HEK293 (cell line): ENCODE measurements around the gene AGXT.

ENCODE experiments used
- BCL11B ChIP-seq: fragments of 450-650 bp; formaldehyde crosslinking; IDR thresholded peaks from 2 replicates; pipeline ENCODE4 v1.5.1; 2016; ENCODE audit warnings: low read depth, missing biosample characterization, missing genetic modification characterization
- FEZF1 ChIP-seq: fragments of 450-650 bp; formaldehyde crosslinking; IDR thresholded peaks from 2 replicates; pipeline ENCODE4 v1.5.1; 2016; ENCODE audit warnings: missing biosample characterization, missing genetic modification characterization
- GLIS2 ChIP-seq: fragments of 450-650 bp; formaldehyde crosslinking; IDR thresholded peaks from 2 replicates; pipeline ENCODE4 v1.5.1; 2016; ENCODE audit warnings: missing biosample characterization, missing genetic modification characterization
- HOXC10 ChIP-seq: sonication (generic); formaldehyde crosslinking; IDR thresholded peaks from 2 replicates; pipeline ENCODE4 v1.8.1; 2023; ENCODE audit warnings: mild to moderate bottlenecking, missing genetic modification reagents
- SP2 ChIP-seq: fragments of 450-650 bp; formaldehyde crosslinking; IDR thresholded peaks from 2 replicates; pipeline ENCODE4 v1.5.1; 2016; ENCODE audit warnings: missing biosample characterization, missing genetic modification characterization
- SP3 ChIP-seq: fragments of 450-650 bp; formaldehyde crosslinking; IDR thresholded peaks from 2 replicates; pipeline ENCODE4 v1.5.1; 2016; ENCODE audit warnings: missing biosample characterization, missing genetic modification characterization
- ZBTB11 ChIP-seq: fragments of 450-650 bp; formaldehyde crosslinking; conservative IDR thresholded peaks from 2 replicates; pipeline ENCODE4 v1.5.1; 2016; ENCODE audit warnings: low read depth, missing biosample characterization, missing genetic modification characterization
- ZBTB26 ChIP-seq: fragments of 450-650 bp; formaldehyde crosslinking; optimal IDR thresholded peaks from 2 replicates; pipeline ENCODE3; 2016; ENCODE audit warnings: missing biosample characterization, mild to moderate bottlenecking, missing genetic modification characterization
- ZBTB44 ChIP-seq: fragments of 450-650 bp; IDR thresholded peaks from 2 replicates; pipeline ENCODE4 v1.5.1; 2018; ENCODE audit warnings: missing biosample characterization, mild to moderate bottlenecking, missing genetic modification characterization
- ZFP41 ChIP-seq: fragments of 450-650 bp; formaldehyde crosslinking; IDR thresholded peaks from 2 replicates; pipeline ENCODE4 v1.5.1; 2016; ENCODE audit warnings: missing biosample characterization, missing genetic modification characterization, borderline replicate concordance
- ZNF10 ChIP-seq: fragments of 450-650 bp; formaldehyde crosslinking; IDR thresholded peaks from 2 replicates; pipeline ENCODE4 v1.5.1; 2017; ENCODE audit warnings: missing biosample characterization, missing genetic modification characterization
- ZNF132 ChIP-seq: fragments of 450-650 bp; formaldehyde crosslinking; IDR thresholded peaks from 2 replicates; pipeline ENCODE4 v1.5.1; 2017; ENCODE audit warnings: missing biosample characterization, missing genetic modification characterization, borderline replicate concordance
- ZNF138 ChIP-seq: fragments of 450-650 bp; formaldehyde crosslinking; IDR thresholded peaks from 2 replicates; pipeline ENCODE4 v1.5.1; 2016; ENCODE audit warnings: missing biosample characterization, missing genetic modification characterization, borderline replicate concordance
- ZNF148 ChIP-seq: fragments of 450-650 bp; formaldehyde crosslinking; IDR thresholded peaks from 2 replicates; pipeline ENCODE4 v1.5.0; 2017; ENCODE audit warnings: missing biosample characterization, missing genetic modification characterization, borderline replicate concordance
- ZNF211 ChIP-seq: fragments of 450-650 bp; formaldehyde crosslinking; IDR thresholded peaks from 2 replicates; pipeline ENCODE4 v1.5.1; 2016; ENCODE audit warnings: low read depth, missing biosample characterization, missing genetic modification characterization
- ZNF239 ChIP-seq: fragments of 450-650 bp; formaldehyde crosslinking; IDR thresholded peaks from 2 replicates; pipeline ENCODE4 v1.5.1; 2016; ENCODE audit warnings: missing biosample characterization, missing genetic modification characterization
- ZNF324 ChIP-seq: fragments of 450-650 bp; formaldehyde crosslinking; IDR thresholded peaks from 2 replicates; pipeline ENCODE4 v1.5.1; 2016; ENCODE audit warnings: missing biosample characterization, missing genetic modification characterization
- ZNF341 ChIP-seq: fragments of 450-650 bp; formaldehyde crosslinking; IDR thresholded peaks from 2 replicates; pipeline ENCODE4; 2016; ENCODE audit warnings: low read depth, missing biosample characterization, missing genetic modification characterization
- ZNF366 ChIP-seq: fragments of 450-650 bp; formaldehyde crosslinking; conservative IDR thresholded peaks from 2 replicates; pipeline ENCODE4 v1.5.1; 2016; ENCODE audit warnings: missing biosample characterization, missing genetic modification characterization
- ZNF398 ChIP-seq: fragments of 450-650 bp; formaldehyde crosslinking; IDR thresholded peaks from 2 replicates; pipeline ENCODE4 v1.5.1; 2017; ENCODE audit warnings: missing biosample characterization, missing genetic modification characterization
- ZNF416 ChIP-seq: fragments of 450-650 bp; formaldehyde crosslinking; IDR thresholded peaks from 2 replicates; pipeline ENCODE4 v1.5.1; 2016; ENCODE audit warnings: missing biosample characterization, missing genetic modification characterization
- ZNF426 ChIP-seq: fragments of 450-650 bp; formaldehyde crosslinking; IDR thresholded peaks from 2 replicates; pipeline ENCODE4 v1.5.1; 2017; ENCODE audit warnings: missing biosample characterization, missing genetic modification characterization, mild to moderate bottlenecking, inconsistent platforms, moderate library complexity
- ZNF513 ChIP-seq: fragments of 450-650 bp; IDR thresholded peaks from 2 replicates; pipeline ENCODE4 v1.5.1; 2018; ENCODE audit warnings: missing biosample characterization, missing genetic modification characterization
- ZNF514 ChIP-seq: fragments of 450-650 bp; formaldehyde crosslinking; IDR thresholded peaks from 2 replicates; pipeline ENCODE4 v1.5.1; 2016; ENCODE audit warnings: missing biosample characterization, missing genetic modification characterization
- ZNF596 ChIP-seq: fragments of 450-650 bp; IDR thresholded peaks from 2 replicates; pipeline ENCODE4 v1.5.0; 2018; ENCODE audit warnings: missing biosample characterization, mild to moderate bottlenecking, missing genetic modification characterization, moderate library complexity
- ZNF664 ChIP-seq: fragments of 450-650 bp; formaldehyde crosslinking; IDR thresholded peaks from 2 replicates; pipeline ENCODE4 v1.5.1; 2016; ENCODE audit warnings: missing biosample characterization, missing genetic modification characterization
- ZSCAN18 ChIP-seq: fragments of 450-650 bp; formaldehyde crosslinking; IDR thresholded peaks from 2 replicates; pipeline ENCODE4 v1.5.1; 2016; ENCODE audit warnings: missing biosample characterization, missing genetic modification characterization

Gene AGXT

GRCh38 chr2:240832205-240832727 is 36.4 kb upstream of the AGXT start (continued):
- no peak for TF ChIP-seq ZNF416
- no peak for TF ChIP-seq ZNF10 (tag by site-specific recombination)
- TF ChIP-seq ZNF513 (tag by site-specific recombination), result no peak
- TF ChIP-seq ZNF148 (tag by site-specific recombination), result no peak
- no peak for TF ChIP-seq ZNF324 (tag by site-specific recombination)
- no peak for TF ChIP-seq ZNF366 (tag by site-specific recombination)
- TF ChIP-seq ZNF341 (tag by site-specific recombination), result peak; percentile 74
- TF ChIP-seq ZNF239 (tag by site-specific recombination), result no peak
- TF ChIP-seq ZNF596, result no peak
- peak; percentile 63 for TF ChIP-seq ZBTB26 (tag by site-specific recombination)
- TF ChIP-seq ZBTB44 (tag by site-specific recombination), result no peak
- no peak for TF ChIP-seq HOXC10 (CRISPR knock-in tag)
- TF ChIP-seq FEZF1, result no peak
- peak; percentile 57; the same call in 1 of the 2 replicates for TF ChIP-seq SP3
- TF ChIP-seq ZNF132 (tag by site-specific recombination), result no peak
- no peak for TF ChIP-seq BCL11B (tag by site-specific recombination)
- TF ChIP-seq ZSCAN18 (tag by site-specific recombination), result no peak
- no peak for TF ChIP-seq ZNF426
- no peak for TF ChIP-seq ZBTB11
- 0 out of 2 replicates have a peak, but pooled peaks have one; percentile 27 for TF ChIP-seq GLIS2 (tag by site-specific recombination)
- peak; percentile 84 for TF ChIP-seq SP2 (tag by site-specific recombination)
- TF ChIP-seq ZNF514 (tag by site-specific recombination), result no peak
- no peak for TF ChIP-seq ZNF398 (tag by site-specific recombination)
- TF ChIP-seq ZNF138 (tag by site-specific recombination), result no peak
- no peak for TF ChIP-seq ZNF211
- TF ChIP-seq ZFP41 (tag by site-specific recombination), result no peak
- TF ChIP-seq ZNF664 (tag by site-specific recombination), result no peak
